B cell (primary cell): Measurements from ENCODE around the gene DDX23. TPM values are rescaled to one million over a fixed set of nuclear protein-coding genes. Genes with fewer than 3 reads are reported as not detected.

Experiments used
- ATAC-seq: fragments of 200-7000 bp; cut with Tn5 transposase; one replicate; pipeline ENCODE4 v1.10.0; 2021; ENCODE audit warnings: low read depth, mild to moderate bottlenecking, moderate number of reproducible peaks, moderate library complexity
- CTCF ChIA-PET: fragments of 350-600 bp; sonication (Branson Sonifier 250); formaldehyde crosslinking; loops from one replicate; lab custom pipeline; 2021; ENCODE audit warnings: antibody characterized with exemption, inconsistent platforms; lab: Charles Lee
- POLR2A ChIA-PET: fragments of 350-600 bp; sonication (Branson Sonifier 250); formaldehyde crosslinking; loops from one replicate; lab custom pipeline; 2021; ENCODE audit warnings: antibody characterized with exemption; lab: Charles Lee
- DNase-seq: peaks from one replicate; pipeline ENCODE4 v3.0.0; 2013
- H2AFZ ChIP-seq: 2 replicates; pipeline ENCODE4 v1.6.1; 2012; ENCODE audit warnings: mild to moderate bottlenecking, low read depth, low read length; ENCODE audit not compliant: insufficient read depth, poor library complexity, severe bottlenecking
- H3K27ac ChIP-seq, 2 donors: 1 replicate in 1 of 2; 2 replicates in 1 of 2; pipeline ENCODE4 v1.5.1; 2012 to 2013; ENCODE audit warnings: low read length in 2 of 2, mild to moderate bottlenecking in 2 of 2, moderate library complexity in 1 of 2
- H3K27me3 ChIP-seq, 4 experiments: fragments of 200-600 bp in 1 of 4; sonication (generic) in 1 of 4; replicated peaks in 1 of 4; 1 replicate in 2 of 4; 2 replicates in 2 of 4; pipeline versions ENCODE4 v1.6.1 to v1.7.0; 2013 to 2016; ENCODE audit warnings: low read length in 3 of 4, mild to moderate bottlenecking in 2 of 4, mixed read lengths in 1 of 4, moderate library complexity in 1 of 4; ENCODE audit not compliant: insufficient read depth in 4 of 4, control insufficient read depth in 3 of 4; ENCODE audit errors: control extremely low read depth in 1 of 4
- H3K36me3 ChIP-seq, 2 experiments: replicated peaks in 1 of 2; 1 replicate in 1 of 2; 2 replicates in 1 of 2; pipeline versions ENCODE4 v1.6.1 to v1.7.1; 2013; ENCODE audit warnings: low read length in 1 of 2; ENCODE audit not compliant: insufficient read depth in 2 of 2, control insufficient read depth in 1 of 2; ENCODE audit errors: control extremely low read depth in 1 of 2, extremely low read depth in 1 of 2
- H3K4me1 ChIP-seq, 2 donors: fragments of 200-600 bp in 1 of 2; sonication (generic) in 1 of 2; 1 replicate in 1 of 2; 2 replicates in 1 of 2; pipeline versions ENCODE4 v1.5.1 to v1.6.1; 2013 to 2017; ENCODE audit warnings: low read length in 2 of 2; ENCODE audit not compliant: control insufficient read depth in 2 of 2, insufficient read depth in 2 of 2
- H3K4me2 ChIP-seq: replicated peaks from 2 replicates; pipeline ENCODE3; 2012; ENCODE audit warnings: mild to moderate bottlenecking, low read depth, low read length; ENCODE audit not compliant: poor library complexity, severe bottlenecking
- H3K4me3 ChIP-seq, 5 experiments: fragments of 200-600 bp in 1 of 5; sonication (generic) in 1 of 5; 1 replicate in 3 of 5; 2 replicates in 2 of 5; pipeline versions ENCODE4 v1.5.1 to v1.7.0; 2011 to 2016; ENCODE audit warnings: low read length in 4 of 5, mild to moderate bottlenecking in 4 of 5, low read depth in 2 of 5, control low read depth in 1 of 5, moderate library complexity in 1 of 5; ENCODE audit not compliant: insufficient read depth in 1 of 5; ENCODE audit errors: control extremely low read depth in 1 of 5, extremely low read depth in 1 of 5
- H3K79me2 ChIP-seq: fragments of 200-600 bp; sonication (generic); one replicate; pipeline ENCODE4 v1.6.0; 2016; ENCODE audit warnings: low read length; ENCODE audit not compliant: control insufficient read depth, insufficient read depth
- H3K9ac ChIP-seq: fragments of 200-600 bp; sonication (generic); 2 replicates; pipeline ENCODE4 v1.6.1; 2017; ENCODE audit warnings: mild to moderate bottlenecking, low read length, moderate library complexity
- H3K9me3 ChIP-seq, 3 donors: one replicate each; pipeline versions ENCODE4 v1.6.1 to v1.7.1; 2013; ENCODE audit warnings: low read length in 2 of 3; ENCODE audit not compliant: control insufficient read depth in 2 of 3, insufficient read depth in 1 of 3; ENCODE audit errors: control extremely low read depth in 1 of 3
- H4K20me1 ChIP-seq: 2 replicates; pipeline ENCODE4 v1.6.0; 2012; ENCODE audit warnings: mild to moderate bottlenecking, low read length; ENCODE audit not compliant: insufficient read depth, control insufficient read depth, poor library complexity, severe bottlenecking
- H3K27ac Mint-ChIP-seq: one replicate; pipeline ENCODE4 v1.8.0; 2021; ENCODE audit warnings: mixed read lengths
- H3K27me3 Mint-ChIP-seq: one replicate; pipeline ENCODE4 v1.8.0; 2021; ENCODE audit warnings: mixed read lengths
- H3K4me1 Mint-ChIP-seq: one replicate; pipeline ENCODE4 v1.8.0; 2021; ENCODE audit warnings: mixed read lengths
- H3K4me3 Mint-ChIP-seq: one replicate; pipeline ENCODE4 v1.8.0; 2021; ENCODE audit warnings: mixed read lengths
- H3K9me3 Mint-ChIP-seq: one replicate; pipeline ENCODE4 v1.8.0; 2022; ENCODE audit warnings: mixed read lengths; ENCODE audit not compliant: insufficient read depth
- CTCF ChIP-seq: fragments of 200-600 bp; IDR thresholded peaks from one replicate; pipeline ENCODE4 v1.8.0; 2022; ENCODE audit warnings: antibody characterized with exemption, mild to moderate bottlenecking
- EZH2 ChIP-seq: IDR thresholded peaks from 2 replicates; pipeline ENCODE4 v1.6.1; 2012; ENCODE audit warnings: borderline replicate concordance, low read depth, mild to moderate bottlenecking, moderate library complexity, low read length; ENCODE audit not compliant: insufficient read depth, poor library complexity, severe bottlenecking
- WGBS: methylation state at CpG from one replicate; pipeline ENCODE4 v1.1.5; 2013; ENCODE audit warnings: missing lambda C conversion rate; ENCODE audit not compliant: insufficient coverage; 5-methylcytosine and 5-hydroxymethylcytosine counted together
- intact Hi-C: fragments of 100-400 bp; cut with micrococcal nuclease; formaldehyde crosslinking; loops from one replicate; pipeline ENCODE4 v1.10.0; 2022
- polyA plus RNA-seq: library from polyadenylated mRNA; depleted of rRNA; stranded (reverse); fragments of >200 nt; gene quantifications from 2 replicates; pipeline ENCODE4 v1.2.3, GENCODE V29; 2012
- total RNA-seq, 2 donors: library from RNA; stranded (reverse); fragments of 120-200 nt in 1 of 2; gene quantifications; 1 replicate in 1 of 2; 2 replicates in 1 of 2; pipeline versions ENCODE4 v1.2.3 to v1.2.4, GENCODE V29; 2013 to 2022

DDX23 gene
- total and polyA plus RNA-seq, 2 donors (not counting 1 experiment from before 2014, with no cell fraction given), result 76.1 to 135 TPM

GRCh38 chr12:48788854-48789775 lies 62.8 kb downstream of the DDX23 start, which contains the start of gene ADCY6:
ADCY6 (minus strand) TSS chr12:48789089; CDS start chr12:48783434, 5,655 bp downstream.
- Histone ChIP-seq H3K4me1 (peaks cover 14 to 16% of the 10 kb centered on the region in 2 donors), H3K27ac (no peak within 1 kb of the TSS), H3K9ac (peak within 1 kb of the TSS; percentile 61), H4K20me1 (no peaks in the 10 kb centered on the region), H3K4me2 (peak within 1 kb of the TSS; percentile 91), H3K36me3 (no peaks in the 10 kb centered on the region), H3K4me3 (peak within 1 kb of the TSS in 4 of 5 experiments; percentile 26 to 60 (median 47)), H3K27me3 (peaks cover 0 to 33% (median 13%) of the 10 kb centered on the region in 4 experiments), H3K79me2 (no peaks in the 10 kb centered on the region), H3K9me3 (peaks cover 0 to 5% (median 0%) of the 10 kb centered on the region in 3 donors), H2AFZ (no peak within 1 kb of the TSS)
- Mint-ChIP-seq H3K4me3 (peak within 1 kb of the TSS; percentile 84), H3K27ac (no peak within 1 kb of the TSS), H3K27me3 (peaks cover 53% of the 10 kb centered on the region), H3K4me1 (peaks cover 18% of the 10 kb centered on the region), H3K9me3 (no peaks in the 10 kb centered on the region)
- ATAC-seq, result peak; percentile 14
- under 1% methylated on average over 80 of the region's 86 CpGs for WGBS
- ChIA-PET POLR2A (interaction anchor here (0.5 to 0.6 kb wide), 2 partner anchors 37 to 115 kb away, joined by 3 to 5 read pairs; a partner anchor contains a TSS), CTCF (interaction anchor here (0.5 to 0.6 kb wide), 2 partner anchors 971 to 1354 kb away, joined by 3 to 4 read pairs; no protein-coding TSS in a partner anchor)
- intact Hi-C loops, result no loop called here
- TF ChIP-seq EZH2 (no peak), CTCF (no peak)
- DNase-seq, result peak; percentile 34
